RCC 7860 (cell line): ENCODE results near the gene SLCO4C1.
"Not testable (repeated sequence)": the region's sequence is repeated elsewhere in the genome, so short reads cannot be mapped to it uniquely, and the experiment has no call there.

Source experiments
- DNase-seq: peaks from one replicate; pipeline ENCODE4 v3.0.0-alpha.2; 2015; ENCODE audit warnings: low spot score
- FAIRE-seq: peaks from 2 replicates; lab custom pipeline; 2012; peaks lifted over from hg19 to GRCh38; lab: Jason Lieb, UNC

The SLCO4C1 gene, protein sequence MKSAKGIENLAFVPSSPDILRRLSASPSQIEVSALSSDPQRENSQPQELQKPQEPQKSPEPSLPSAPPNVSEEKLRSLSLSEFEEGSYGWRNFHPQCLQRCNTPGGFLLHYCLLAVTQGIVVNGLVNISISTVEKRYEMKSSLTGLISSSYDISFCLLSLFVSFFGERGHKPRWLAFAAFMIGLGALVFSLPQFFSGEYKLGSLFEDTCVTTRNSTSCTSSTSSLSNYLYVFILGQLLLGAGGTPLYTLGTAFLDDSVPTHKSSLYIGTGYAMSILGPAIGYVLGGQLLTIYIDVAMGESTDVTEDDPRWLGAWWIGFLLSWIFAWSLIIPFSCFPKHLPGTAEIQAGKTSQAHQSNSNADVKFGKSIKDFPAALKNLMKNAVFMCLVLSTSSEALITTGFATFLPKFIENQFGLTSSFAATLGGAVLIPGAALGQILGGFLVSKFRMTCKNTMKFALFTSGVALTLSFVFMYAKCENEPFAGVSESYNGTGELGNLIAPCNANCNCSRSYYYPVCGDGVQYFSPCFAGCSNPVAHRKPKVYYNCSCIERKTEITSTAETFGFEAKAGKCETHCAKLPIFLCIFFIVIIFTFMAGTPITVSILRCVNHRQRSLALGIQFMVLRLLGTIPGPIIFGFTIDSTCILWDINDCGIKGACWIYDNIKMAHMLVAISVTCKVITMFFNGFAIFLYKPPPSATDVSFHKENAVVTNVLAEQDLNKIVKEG

DNA sequence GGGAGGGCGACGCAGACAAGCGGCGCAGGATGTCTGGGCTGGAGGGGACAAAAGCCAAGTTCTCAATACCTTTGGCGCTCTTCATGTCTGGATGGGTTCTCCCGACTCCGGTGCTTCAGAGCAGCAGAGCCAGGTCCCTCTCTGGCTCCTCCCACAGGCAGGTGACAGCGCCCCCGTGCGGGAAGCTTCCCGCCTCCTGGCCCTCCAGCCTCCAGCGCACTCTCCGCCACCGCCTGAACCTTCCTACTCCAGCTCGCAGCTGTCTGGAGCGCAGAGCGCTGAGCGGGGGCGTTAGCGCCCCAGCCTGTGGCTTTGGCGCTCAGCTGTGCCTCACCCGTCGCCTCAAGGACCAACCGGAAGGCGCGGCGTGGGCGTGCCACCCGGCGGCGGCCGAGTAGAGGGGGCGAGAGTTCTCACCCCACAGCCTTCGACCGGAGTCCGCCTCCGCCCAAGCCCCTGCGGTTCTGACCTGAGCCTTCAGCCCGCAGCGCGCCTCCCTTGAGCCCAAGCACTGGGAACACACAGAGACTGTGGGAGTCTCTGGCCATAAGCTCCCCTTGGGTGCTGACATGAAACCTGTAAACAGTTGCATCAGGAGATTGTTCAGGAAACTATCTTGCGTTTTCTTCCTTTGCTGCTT is at the start of gene SLCO4C1:
Gene SLCO4C1 (minus strand): TSS at position 107 of the 640 bp plus-strand sequence. CDS start 22 bp downstream, at position 85.
- FAIRE-seq, result no peak
- DNase-seq, result no peak

DNA sequence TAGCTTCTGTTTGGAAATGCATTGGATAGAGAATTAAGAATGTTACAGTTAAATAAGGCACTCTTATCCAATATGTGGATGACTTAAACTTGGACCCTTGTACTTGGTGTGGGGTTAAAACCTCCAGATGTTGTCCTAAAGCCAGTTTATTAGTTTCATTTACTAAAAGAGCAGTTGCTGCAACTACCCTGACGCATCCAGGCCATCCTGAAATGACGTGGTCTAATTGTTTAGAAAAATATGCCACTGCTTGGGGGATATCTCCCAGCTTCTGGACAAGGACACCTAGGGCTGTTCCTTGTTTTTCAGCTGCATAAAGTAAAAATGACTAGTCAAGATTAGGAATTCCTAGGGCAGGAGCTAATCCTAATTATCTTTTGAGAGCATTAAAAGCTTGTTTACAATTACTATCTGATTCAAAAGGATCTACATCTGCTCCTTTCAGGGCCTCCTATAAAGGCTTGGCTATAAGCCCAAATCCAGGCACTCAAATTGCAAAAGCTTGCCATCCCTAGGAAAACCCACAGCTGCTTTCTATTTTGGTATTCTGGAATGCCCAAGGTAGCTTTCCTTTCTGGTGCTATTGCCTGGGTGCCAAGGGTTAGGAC is 45.7 kb upstream of the SLCO4C1 start:
- FAIRE-seq (no peak), DNase-seq (no peak)

DNA sequence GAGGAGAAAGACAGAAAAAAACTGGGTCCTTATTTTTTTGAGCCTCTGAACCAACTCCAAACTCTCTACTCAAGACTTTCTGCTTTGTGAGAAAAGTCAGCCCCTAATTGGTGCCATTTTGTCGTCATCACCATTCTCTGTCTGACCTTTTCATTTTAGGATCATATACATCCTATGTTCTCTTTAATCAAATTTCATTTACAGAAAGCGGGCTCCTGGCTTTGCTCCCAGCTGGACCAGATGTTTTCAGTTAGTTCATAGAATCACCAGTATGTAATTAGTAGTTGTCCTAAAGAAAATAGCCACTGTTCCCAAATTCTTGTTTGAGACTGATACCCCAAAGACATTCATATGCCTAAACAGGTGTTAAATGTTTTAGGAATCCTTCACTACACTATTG is 28.6 kb upstream of the SLCO4C1 start:
- no peak for DNase-seq
- FAIRE-seq, result no peak

DNA sequence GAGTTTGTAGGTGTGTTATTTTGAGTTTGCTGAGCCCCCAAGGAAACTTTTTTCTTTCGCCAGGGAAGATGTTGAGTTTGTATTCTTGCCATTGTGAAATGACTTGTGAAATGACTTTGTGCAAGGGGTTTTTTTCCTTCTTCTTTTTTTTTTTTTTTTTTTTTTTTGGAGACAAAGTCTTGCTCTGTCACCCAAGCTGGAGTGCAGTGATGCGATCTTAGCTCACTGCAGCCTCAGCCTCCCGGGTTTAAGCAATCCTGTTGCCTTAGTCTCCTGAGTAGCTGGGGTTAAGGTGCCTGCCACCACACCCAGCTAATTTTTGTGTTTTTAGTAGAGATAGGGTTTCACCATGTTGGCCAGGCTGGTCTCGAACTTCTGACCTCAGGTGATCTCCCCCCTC is 22.7 kb upstream of the SLCO4C1 start:
- not testable (repeated sequence) for FAIRE-seq, DNase-seq

DNA sequence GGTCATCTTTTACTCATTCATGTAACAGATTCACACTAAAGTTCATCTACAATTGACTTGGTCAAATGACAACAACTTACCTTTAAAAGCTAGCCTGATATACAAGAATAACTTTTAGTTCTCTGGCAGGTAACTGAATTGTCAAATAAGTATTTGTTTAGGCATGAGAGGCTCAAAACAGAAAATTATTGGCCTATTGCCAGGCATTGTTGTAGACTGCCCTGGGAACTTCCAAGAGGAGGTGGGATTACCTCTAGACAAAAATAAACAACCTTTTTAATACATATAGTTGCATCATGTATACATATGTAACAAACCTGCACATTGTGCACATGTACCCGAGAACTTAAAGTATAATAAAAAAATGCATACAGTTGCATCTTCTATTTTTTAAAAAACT is 18.2 kb upstream of the SLCO4C1 start:
- DNase-seq (no peak), FAIRE-seq (no peak)

DNA sequence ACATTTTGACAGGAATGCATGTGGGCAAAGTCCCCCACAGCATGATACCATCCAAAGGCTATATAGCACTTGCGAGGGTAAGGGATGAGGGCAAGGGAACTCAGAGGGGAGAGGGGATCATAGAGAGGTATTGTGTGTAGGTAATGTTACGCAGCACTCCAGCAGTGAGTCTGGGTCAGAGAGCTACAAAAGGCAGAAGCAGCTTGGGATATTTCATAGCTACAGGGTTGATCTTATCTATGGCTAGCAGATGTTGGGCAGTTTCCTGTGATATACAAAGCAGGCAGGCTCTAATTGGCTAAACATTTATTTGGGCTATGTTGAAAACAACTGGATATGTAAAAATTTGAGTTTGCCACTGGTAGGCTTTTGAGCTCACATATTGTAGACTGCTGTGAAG is 17.8 kb upstream of the SLCO4C1 start:
- FAIRE-seq (no peak), DNase-seq (no peak)

DNA sequence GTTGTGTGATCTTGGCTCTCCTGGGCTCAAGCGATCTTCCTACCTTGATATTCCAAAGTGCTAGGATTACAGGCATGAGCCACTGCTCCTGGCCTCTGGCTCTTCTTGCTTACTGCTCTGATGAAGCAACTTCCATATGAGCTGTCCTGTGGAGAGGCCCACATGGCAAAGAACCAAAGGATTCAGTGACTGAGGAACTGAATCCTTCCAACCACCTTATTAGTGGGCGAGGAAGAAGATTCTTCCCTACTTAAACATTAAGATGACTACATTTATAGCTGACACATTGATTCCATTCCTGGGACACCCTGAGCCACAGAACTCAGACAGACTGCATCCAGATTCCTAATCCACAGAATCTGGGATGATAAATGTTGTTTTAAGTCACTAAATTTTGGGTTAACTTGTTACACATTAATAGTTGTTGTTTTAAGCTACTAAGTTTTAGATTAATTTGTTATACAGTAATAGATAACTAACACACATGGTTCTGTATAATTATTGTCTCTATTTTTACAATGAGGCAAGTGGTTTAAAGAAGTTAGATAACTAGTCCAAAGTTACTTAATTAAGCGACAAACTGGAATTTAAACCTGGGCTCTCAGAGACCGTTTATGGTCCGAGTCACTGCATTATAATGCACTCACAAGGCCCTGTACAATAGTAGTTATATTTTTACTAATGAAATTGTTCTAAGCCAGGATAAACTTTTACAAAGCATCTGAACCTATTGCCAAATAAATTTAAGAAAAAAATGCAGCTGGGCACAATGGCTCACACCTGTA is 16.7 kb upstream of the SLCO4C1 start:
- FAIRE-seq (no peak), DNase-seq (no peak)

DNA sequence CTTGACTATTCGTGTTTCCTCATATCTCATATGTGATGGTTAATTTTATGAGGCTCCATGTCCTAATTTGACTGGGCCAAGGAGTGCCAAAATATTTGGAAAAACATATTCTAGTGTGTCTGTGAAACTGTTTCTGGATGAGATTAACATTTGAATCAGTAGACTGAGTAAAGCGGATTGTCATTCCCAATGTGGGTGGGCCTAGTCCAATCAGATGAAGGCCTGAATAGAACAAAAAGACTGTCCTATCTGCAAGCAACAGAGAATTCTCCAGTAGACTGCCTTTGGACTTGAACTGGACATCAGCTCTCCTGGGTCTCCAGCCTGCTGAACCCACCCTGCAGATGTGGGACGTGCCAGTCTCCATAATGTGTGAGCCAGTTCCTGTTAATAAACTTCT is 13.5 kb upstream of the SLCO4C1 start:
- no peak for FAIRE-seq
- no peak for DNase-seq

DNA sequence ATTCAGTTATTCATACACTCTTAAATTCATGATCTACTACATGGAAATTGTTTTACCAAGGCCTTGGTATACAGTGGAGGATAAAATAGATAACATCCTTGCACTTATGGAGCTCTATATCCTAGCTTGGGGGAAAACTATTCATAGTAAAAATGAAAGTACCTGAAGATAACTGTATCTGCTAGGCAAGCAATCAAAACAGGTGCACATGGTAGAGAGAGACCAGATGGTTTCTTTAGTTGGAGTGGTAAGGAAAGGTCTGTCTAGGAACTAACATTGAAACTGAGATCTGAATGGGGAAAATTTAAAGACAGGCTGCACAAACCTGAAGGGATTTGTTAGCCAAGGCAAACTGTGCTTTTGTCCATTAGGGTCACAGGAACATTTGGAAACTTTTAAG is 11.1 kb upstream of the SLCO4C1 start:
- FAIRE-seq (no peak), DNase-seq (no peak)

DNA sequence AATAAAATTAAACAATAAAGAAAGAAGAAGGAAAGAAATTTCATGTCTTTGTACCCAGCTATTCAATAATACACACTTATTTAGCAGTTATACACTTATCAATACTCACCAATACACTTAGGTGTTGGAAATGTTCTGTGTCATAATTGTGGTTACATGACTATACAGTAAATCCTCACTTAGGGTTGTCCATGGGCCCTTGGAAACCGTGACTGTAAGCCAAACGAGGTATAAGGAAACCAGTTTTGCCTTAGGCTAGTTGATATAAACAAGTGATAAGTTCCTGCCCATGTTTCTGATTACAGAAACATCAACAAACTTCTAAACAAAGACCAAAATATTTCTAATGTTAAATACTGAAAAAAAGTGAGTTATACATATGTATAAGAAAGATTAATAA is 10.0 kb upstream of the SLCO4C1 start:
- DNase-seq (no peak), FAIRE-seq (no peak)

DNA sequence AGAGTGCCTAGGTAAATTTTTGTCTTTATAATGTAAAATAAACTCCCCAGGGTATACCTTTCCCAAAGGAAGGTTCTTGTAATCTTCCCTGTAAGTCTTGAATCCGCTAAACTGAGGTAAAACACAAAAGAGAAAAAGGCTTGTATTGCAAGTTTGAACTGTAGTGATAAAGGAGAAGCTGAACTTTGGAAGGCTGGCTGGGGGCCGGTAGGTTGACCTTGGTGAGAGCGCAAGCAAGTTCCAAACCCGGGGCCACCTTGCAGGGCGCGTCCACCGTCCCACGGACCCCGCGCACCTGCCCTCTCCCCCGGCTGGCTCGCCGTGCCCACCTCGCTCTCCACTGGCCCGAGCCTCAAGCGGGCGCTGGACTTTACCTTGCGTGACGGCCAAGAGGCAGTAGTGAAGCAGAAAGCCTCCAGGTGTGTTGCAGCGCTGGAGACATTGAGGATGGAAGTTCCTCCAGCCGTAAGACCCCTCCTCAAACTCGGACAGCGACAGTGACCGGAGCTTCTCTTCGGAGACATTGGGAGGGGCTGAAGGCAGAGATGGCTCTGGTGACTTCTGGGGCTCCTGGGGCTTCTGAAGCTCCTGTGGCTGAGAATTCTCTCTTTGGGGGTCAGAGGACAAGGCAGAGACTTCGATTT is 428 bp downstream of the SLCO4C1 start:
- DNase-seq (no peak), FAIRE-seq (no peak)

DNA sequence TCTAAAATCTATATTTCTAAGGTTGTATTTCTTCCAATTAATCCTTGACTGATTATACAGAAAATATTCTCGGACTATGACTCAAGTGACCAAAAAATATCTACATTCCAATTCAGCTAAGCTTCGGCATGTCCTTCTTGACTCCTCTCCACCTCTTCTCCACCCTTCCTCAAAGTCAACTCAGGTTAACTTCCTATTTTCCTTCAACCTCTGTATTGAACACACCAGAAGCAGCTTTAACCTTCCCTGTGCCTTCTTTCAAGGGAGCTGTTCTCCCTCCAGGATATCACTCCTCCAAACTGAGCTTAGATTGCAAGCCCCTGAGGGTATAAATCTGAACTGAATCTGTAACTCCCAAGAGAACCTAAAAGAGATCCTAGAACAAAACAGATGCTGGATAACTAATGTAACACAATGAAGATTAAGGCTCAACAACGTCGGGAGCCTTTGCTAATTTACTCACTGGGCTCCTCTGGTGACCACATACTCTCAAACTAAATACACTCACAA is 1.1 kb downstream of the SLCO4C1 start:
- FAIRE-seq, result no peak
- no peak for DNase-seq

DNA sequence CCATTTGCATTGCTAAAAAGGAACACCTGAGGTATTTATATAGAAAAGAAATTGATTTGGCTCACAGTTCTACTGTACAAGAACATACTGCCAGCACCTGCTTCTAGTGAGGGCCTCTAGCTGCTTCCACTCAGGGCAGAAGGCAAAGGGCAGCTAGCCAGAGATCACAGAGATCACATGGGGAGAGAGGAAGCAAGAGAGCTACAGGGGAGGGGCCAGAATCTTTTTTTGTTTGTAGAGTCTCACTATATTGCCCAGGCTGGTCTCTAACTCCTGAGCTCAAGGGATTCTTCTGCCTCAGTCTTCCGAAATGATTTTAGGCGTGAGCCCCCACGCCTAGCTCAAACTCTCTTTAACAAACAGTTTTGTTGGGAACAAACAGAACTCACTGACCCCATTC is 6.1 kb downstream of the SLCO4C1 start:
- FAIRE-seq, result no peak
- DNase-seq, result no peak

DNA sequence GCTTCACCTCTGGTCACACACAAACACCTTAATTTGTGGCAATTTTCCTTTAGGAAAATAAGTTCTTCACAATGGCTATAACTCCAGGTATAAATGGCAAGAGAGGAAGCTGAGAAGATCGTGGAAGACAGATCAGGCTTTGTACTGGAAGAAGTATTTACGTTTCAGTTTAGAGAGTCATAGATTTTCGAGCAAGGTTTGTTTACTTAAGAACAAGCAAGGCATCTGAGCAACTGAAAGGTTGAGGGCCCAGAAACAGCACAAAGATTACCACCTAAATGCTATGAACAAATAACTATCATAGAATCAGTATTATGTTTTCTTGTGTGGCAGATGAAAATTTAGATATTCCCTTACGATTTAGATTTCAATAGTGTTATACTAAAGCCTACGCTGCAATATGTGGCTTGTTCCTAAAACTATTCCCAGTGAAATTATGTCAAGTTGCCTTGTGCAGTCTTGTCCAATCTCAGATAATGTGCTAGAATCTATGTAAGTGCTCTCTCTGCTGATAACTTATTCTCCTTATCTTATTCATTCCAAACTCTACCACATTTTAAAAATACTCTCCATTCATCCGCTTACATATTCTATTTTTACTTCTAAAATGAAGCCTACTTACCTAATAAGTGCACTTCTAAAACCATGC is 6.7 kb downstream of the SLCO4C1 start:
- no peak for FAIRE-seq

DNA sequence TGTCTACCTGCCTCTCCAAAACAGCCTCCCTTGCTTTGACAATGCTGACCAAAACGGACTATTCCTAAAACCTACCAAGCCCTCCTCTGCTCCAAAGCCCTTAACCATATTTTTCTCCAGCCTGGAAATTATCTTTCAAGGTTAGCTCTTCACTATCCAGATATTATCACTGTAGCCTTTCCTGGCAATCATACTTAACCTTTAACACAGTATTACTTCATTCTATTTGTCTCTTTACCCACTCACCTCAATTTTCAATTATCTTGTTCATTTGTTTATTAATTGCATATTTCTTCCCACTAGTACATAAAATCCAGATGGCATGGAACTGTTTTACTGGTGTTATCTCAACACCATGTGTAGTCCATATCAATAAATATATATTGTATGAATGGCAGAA is 7.5 kb downstream of the SLCO4C1 start:
- DNase-seq (no peak), FAIRE-seq (no peak)

More for the DNA sequence above, 6.7 kb downstream of the SLCO4C1 start:
- DNase-seq, result no peak

DNA sequence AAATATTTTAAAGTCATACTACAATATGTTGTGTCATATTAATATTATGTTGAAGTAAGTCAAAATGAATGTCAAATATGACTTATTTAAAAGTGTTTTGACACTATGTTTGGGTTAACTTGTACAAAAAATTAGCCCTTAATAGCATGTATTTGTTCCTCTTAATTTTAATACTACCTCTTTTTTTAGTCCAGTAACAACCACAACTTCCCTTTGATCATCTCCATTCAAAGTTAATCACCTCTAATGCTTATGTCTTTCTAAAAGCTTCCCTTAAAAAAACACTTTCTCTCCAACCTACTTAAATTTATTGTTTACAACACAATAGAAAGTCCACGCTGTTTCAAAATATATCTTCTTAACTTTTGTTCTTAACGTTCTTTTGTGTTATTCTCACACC is 9.6 kb downstream of the SLCO4C1 start:
- no peak for FAIRE-seq

DNA sequence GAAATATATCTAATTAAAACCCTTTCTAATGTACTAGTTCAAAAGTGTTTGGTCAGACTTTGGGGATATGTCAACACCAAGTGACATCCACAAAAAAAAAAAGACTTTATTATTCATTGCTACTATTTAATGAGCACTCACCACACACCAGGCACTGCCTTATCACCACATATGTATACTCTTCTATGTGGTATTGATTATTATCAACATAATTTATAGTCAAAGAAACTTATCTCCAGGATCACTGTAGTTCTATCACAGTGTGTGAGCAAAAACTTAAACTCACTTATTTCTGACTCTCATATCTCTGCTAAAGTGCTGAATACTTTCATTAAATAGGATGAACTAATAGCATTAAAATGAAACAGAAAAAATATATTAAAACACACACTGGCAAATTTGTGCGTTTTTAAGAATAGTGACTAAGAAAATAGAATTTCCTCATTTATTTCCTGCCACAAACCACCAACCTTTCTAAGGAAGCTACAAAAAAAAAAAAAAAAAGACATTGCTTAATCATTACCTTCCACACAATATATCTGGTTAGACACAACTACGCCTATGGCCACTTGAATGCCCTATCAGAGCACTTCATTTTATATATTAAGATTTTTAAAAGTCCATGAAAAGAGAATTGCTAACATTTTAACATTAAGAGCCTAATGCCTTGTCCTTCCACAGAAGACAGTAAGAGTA is 12.8 kb downstream of the SLCO4C1 start:
- DNase-seq (no peak), FAIRE-seq (no peak)

More for the DNA sequence above, 9.6 kb downstream of the SLCO4C1 start:
- DNase-seq, result no peak

DNA sequence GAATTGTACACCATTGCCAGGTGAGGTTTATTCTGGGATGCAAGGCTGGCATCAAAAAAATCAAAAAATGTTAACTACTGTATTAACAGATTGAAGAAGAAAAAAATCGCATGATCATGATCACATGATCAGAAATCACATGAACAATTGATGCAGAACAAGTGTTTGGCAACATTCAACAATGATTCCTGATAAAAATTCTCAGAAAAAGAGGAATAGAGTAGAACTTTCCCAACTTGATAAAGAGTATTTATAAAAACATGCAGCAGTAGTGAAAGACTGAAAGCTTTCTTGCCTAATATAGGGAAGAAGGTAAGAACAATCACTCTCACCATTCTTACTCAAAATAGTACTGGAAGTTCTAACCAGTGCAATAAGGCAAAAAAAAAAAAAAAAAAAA is 16.4 kb downstream of the SLCO4C1 start:
- no peak for DNase-seq
- FAIRE-seq, result no peak

DNA sequence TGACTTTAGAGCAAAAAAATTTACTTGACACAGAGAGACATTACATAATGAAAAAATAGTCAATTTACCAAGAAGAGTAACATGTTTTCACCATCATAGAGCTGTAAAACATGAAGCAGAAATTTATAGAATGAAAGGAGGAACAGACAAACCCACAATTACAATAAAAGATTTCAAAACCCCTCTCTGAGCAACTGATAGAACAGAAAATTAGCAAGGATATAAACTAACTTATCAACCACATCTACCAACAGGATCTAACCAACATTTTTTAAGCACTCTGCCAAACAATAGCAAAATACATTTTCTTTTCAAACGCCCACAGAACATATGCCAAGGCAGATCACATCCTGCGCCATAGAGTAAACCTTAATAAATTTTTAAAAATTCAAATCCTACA is 17.9 kb downstream of the SLCO4C1 start:
- FAIRE-seq (no peak), DNase-seq (no peak)
